EH (cell line): ENCODE data around the gene KNDC1.

Experiments used
- DNase-seq: peaks from one replicate; pipeline ENCODE4 v3.0.0-alpha.2; 2015; ENCODE audit warnings: low read depth

The KNDC1 gene

DNA sequence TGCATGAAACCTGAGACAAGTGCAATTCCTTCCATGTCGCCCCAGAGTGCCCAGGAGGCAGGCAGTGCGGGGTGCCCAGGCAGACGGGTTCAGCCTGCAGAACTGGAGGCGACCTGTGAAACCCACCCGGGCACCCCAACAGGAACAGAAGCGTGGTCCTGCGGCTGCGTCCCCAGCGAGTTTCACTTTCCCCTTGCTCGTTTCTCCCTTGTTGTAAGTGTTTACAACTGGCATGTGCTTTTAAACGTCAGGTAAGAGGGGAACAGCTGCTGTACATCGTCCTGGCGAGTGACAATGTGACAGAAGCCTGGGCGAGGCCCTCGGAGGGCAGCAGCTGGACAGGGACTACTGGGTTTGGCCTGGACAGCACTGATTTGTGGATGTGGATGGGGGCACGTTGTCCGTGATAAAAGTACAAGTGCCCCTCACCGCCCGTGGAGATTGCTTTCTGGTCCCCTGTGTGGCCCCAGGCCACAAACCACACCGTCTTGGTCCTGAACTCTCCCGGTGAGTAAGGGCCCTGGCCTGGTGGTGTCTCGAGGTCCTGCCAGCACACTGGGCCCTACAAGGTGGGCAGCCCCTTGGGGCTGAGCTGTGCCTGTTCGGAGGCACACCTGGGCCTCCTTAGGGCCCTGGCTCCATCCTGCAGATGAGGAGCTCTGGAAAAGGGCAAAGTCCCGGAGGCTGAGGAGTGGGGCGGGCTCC is 81.6 kb downstream of the KNDC1 start:
- no peak for DNase-seq

DNA sequence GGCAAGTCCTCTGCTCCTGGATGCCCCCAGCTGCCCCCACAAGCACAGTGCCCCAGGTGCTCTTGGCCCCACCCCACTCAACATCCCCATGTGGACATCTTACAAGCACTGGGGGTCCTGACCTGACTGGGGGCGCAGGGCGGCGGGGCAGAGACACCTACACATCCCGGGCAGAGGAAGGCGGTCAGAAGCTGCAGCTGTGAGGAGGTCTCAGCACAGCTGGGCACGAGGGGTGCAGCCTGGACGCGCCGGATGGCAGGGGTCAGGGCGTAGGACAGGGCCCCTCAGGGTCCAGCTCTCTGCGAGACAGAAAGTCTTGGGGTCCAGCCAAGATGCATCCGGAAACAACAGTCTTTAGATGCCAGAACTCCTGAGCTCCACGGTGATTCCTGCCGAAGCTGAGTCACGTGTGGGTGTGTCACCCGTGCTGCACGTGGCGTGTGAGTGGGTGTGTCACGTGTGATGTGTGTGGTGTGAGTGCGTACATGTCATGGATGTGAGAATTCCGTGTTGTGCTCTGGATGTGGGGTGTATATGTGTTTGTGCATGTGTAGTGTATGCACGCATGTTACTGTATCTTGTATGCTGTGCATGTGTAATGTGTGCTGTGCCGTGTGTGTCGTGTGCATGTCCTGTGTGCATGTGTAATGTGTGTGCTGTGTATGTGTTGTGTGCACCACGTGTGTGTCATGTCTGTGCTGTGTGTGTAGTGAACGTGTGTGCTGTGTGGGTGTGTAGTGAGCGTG is 82.8 kb downstream of the KNDC1 start:
- DNase-seq, result peak; percentile 9

DNA sequence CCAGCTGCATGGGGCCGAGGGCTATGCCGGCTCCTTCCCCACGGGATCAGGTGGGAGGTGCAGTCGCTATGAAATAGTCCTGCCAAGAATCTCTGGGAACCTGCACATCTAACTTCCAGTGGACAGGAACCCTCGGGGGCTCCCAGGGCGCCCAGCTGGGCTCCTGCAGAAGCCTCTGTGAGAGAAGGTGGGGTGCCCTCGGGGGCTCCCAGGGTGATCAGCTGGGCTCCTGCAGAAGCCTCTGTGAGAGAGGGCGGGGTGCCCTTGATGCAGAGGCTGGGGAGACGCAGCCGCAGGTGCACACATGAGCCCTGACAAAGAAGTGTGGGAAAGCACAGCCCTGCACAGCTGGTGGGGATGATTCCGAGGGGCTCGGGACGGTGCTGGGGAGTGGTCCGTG is 83.6 kb downstream of the KNDC1 start:
- no peak for DNase-seq

DNA sequence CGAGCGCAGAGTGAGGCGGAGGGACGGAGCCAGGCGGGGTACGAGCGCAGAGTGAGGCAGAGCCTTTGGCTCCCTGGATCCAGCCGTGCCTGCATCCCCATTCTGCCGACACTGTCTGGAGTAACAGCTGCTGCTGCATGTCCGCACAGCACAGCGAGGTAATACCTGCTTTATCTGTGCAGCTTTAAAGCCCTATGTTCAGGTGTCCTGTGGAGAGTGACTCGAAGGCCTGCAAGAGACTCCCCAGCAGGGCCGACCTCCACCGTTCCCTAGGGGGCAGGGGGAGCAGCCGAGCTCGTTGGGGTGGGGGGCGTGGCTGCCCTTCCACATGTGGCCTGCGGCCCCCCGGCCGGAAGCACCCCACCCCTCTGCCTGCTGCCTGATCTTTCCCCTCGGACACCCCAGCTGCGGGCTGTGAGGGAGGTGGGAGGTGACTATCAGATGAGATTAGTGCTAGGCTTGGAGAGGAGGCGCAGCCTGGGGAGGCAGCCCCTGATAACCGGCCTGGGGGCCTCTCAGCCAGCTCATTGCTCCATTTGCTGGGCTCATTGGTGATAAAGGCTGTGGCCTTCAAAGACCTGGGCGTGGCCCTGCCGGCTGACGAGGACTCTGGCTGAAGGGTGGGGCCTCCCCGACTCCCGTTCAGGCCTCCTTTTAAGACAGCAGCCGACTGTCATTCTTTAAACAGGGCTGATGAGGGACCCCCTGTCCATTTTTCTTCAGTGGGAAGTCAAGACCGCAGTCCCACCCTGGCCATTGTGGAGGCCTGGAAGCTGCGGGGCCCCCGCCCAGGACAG is 85.6 kb downstream of the KNDC1 start:
- DNase-seq, result no peak

DNA sequence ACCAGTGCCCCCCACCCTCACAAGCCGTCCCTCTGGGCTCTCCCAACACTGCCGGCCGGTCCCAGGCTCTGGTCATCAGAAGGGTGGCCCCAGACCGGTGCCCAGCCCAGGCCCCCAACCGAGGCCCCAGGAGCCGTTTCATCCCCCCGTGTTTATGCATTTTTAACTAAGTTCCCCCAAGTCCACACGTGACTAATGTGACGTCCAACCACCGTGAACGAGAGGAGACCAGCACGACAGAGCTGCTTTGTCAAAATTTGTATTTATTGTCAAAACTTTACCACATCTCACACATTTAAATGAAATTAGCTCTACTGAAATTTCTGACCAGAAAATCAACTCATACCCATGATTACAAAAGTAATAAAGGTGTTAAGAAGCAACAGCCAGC is 86.2 kb downstream of the KNDC1 start:
- DNase-seq, result no peak

DNA sequence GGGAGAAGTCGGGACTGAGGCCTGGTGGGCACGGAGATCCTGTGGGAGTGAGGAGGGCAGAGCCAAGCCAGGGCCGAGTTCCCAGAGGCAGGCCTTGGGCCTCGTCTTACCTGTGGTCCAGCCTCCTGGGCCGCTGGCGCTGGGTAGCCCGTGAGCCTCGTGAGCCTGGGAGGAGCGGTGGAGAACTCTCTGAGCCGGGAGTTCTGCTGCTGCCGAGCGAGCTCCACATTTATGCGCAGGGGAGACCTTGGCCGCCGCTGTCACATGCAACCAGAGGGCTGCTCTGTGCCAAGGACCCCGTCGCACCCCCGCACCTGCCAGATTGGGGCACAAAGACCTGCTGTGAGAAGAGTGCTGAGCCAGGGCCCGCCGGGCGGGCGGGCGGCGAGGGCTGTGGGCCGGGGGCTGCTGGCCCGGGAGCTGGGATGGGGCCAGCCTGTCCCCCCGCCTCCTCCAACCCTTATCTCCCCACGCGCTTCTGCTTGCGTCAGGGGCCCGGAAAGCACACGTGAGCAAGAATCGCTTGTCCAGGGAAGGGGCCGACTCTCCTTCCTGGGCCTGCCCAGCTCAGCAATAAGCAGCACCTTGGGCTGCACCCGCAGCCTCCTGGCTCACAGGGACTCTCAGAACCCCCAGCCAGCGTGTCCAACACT is 87.8 kb downstream of the KNDC1 start:
- no peak for DNase-seq

DNA sequence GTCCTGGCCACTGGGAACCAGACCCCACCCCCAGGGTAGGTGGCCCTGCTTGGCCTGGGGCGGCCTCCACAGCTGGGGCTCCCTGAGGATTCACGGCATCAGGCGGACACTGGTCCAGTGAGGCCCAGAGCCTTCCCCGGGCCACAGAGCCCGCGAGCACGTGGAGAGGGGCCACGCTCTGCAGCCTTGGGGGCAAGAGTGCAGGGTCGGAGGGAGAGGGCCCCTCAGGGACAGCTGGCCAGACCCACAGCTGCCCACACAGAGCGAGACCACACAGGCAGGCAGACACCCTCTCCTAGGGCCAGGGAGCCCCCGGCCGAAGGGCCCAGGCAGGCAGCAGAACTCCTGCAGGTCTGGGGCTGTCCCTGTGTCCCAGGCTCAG is 88.3 kb downstream of the KNDC1 start:
- DNase-seq, result no peak

DNA sequence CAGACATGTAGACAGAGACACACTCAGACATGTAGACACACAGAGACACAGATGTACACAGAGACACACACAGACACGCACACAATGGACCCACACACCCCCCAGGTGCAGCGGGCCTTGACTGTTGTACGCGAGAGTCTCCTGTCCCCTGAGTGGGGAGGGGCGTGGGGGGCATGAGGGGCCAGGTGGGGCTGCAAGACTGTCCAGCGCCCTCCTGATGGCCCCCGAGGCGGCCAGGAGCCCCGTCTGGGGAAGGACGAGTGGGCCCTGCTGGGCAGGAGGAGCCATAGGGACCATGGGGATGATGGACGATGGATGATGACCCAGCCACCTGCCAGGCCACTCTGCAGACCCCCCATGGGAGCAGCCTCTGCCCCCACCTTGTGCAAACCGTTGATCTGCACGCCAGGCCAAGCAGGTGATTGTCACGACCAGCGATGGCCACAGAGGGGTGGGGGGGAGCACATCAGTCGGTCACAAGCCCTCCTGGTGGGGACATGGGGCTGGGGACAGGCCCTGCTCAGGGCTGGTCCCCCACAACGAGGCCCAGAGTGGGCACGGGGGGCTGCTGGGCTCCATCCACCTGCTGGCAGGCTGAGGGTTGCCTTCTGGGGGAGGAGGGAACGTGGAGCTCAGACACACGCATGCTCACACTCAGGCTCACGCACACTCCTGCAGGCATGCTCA is 89.2 kb downstream of the KNDC1 start:
- DNase-seq, result no peak

DNA sequence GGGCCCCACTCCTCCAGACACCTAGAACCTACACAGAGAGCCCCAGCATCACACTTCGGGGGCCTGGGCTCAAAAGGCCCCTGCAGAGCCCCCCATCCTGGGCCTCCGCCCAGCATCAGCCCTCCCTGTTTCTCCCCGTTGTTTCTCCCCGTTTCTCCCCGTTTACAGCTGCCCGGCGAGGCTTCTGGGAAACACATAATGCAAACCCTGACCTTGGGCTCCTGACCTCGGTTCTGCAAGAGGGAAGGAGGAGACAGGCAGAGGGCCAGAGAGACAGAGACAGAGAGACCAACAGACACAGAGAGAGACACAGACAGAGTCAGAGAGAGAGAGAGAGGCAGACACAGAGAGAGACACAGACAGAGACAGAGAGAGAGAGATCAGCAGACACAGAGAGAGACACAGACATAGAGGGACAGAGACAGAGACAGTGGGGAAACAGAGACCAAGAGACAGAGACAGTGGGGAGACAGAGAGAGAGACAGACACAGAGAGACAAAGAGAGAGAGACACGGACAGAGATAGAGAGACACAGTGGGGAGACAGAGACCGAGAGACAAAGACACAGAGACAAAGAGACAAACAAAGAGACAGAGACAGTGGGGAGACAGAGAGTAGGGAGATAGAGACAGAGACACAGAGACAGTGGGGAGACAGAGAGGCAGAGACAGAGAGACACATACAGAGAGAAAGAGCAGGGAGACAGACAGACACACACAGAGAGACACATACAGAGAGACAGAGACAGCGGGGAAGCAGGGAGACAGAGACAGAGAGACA is 90.1 kb downstream of the KNDC1 start:
- no peak for DNase-seq

DNA sequence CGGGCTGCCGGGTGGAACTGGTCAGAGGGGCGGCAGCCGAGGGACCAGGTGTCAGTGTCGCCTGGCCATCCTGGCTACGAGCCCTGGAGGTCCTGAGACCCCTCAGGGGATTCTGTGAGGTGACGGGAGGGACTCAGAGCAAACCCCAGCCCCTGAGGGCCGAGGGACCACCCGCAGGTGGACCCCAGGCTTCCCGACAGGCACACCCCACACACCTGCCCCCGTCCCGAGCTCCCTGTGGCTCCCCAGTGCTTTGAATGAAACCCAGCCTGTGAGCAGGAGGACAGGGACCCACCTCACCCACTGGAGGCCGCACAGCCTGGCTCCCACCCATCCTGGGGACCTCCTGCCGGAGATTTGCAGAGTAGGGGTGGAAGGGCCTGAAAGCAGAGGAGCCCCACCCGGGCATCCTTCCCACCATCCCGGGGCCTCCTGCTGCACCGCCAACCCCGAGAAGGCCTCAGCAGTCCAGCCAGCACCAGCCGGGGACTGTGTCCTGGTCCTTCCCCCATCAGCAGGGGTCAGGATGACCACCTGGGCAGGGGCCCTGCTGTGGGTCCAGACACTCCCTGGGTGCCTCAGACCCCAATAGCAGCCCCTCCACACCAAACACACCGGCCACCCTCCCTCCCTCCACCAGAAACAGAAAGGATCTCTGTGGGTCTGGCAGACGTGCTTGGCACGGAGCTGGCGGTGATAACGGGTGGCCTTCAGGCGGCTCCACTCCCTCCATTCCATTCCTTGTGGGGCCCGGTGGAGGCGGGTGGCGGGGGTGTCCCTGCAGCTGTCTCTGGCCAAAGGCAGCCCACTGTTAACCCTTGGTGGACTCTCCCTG is 91.6 kb downstream of the KNDC1 start:
- DNase-seq, result no peak

DNA sequence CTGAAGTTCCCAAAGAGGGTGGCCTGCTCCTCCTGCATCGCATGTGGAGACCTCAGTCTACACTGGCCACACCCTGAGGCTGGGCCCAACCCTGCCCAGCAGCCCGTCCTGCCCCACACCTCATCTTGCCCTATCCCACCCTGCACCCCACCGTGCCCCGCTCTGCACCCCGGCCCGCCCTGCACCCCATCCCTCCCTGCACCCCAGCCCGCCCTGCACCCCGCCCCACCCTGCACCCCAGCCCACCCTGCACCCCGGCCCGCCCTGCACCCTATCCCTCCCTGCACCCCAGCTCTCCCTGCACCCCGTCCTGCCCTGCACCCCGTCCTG is 92.2 kb downstream of the KNDC1 start:
- DNase-seq, result no peak

DNA sequence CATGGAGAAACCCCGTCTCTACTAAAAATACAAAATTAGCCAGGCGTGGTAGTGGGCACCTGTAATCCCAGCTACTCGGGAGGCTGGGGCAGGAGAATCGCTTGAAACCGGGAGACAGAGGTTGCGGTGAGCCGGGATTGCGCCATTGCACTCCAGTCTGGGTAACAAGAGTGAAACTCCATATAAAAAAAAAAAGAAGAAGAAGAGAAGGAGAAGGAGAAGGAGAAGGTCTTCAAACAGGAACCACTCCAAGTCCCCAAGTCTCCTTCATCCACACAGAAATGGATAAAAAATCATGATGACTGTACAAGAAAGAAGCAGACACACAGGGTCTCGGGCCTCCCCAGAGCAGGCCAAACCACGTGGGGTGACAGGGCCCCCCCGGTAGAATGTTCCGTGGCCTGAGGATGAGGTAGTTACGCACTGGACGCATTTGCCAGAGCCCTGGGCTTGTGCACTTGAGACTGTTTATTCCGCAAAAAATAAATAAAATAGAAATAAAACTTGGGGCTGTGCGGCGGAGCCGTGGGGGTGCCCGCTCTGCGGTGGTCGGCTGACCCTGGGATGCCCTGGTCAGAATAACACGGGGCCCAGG is 93.4 kb downstream of the KNDC1 start:
- DNase-seq, result no peak

DNA sequence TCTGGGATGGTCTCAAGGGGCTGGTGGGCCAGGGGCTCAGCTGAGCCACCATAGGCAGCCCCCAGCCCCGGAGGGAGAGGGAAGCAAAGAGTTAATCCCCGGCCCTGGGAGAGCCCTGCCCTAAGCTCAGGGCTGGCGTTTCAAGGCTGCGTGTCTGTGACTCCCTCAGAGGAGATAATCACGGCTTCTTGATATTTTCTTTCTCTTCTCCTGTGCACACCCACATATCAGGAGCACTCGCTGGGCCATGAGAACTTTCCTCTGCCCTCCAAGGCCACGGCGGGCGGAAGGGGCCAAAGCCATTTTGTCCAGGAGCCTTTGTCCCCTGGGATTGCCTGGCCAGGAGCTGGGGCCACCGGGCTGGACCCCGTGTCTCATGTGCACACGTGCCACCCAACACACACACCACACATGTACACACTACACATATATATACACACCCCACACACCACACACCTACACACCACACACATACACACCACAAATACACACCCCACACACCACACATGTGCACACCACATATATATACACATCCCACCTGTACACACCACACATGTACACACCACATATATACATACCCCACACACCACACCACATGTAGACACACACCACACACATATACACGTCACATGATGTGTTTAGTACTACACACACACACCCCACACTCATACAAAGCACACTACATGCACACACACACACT is 94.6 kb downstream of the KNDC1 start:
- no peak for DNase-seq

DNA sequence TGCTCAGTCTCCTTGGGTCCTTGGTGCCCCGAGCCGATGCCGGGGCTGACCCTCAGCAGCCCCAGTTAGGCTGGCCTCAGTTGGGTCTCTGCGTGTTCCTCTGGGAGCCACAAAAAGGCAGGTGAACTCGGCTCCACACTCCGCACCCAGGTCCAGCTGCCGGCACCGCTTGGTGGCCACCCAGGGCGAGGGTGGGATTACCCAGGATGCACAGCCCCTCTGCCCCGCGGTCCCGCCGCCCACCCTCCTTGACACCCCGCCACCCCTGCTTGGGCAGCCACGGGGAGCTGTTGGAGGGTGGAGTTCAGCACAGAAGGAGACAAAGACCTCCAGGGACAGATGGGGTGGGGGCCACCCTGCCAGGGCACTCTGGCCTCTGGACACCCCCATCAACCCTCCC is 95.3 kb downstream of the KNDC1 start:
- DNase-seq, result no peak

DNA sequence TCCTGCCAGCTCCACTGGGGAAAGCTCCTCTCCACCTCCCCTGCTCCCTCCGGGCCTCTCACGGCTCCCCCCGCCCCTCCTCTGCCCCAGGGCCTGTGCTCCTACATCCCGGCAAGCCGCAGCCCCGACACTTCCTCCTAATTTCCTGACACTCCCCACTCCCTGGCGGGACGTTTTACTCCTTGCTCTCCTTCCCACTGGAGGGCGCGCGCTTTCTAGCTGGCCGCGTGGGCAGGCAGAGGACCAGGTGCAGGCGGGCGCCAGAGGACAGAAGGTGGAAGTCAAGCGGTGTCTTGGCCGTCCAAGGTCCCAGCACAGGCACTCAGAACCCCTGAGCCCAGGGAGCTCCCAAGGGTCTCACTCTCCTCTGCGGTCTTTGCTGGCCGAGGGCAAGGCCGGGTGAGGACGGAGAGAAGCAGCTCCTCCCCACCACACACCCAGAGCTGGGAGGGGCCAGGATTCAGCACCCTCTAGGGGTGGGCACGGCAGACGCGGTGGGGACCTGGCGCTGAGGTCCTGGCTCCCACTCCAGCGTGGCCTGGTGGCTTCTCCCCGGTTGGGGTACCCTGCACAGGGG is 97.6 kb downstream of the KNDC1 start:
- DNase-seq, result peak; percentile 45

DNA sequence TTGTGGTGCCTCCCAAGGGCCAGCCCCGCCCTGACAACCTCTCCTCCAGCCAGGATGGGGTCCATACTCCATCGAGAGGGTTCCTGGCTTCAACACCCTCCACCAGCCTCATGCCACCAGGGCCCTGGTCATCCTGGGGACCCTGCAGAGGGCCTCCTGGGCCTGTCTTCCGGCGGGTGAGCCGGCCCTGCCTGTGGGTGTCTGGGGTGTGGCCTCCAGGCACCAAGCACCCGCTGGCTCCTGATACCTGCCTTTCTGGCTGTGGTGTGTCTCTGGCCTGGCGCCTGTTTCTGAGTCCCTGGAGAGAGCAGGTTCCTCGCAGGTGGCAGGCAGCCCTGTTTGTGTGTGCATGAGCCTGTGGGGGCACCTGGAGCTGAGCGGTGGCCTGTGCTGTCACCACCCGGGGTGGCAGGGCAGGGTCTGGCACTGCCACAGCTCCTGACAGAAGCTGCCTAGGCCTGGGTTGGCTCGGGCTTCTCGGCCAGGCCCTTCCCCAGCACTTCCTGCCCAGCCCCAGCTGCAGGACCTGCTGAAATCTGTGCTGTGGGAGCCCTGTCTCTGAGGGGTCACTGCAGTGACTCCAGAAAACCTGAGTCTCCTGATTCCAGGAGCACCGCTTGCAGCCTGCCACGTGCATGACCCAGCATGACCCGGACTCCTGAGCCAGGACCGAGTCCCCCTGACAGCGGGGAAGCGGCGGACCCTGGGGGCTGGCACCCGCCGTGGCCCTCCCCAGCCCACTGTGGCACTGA is 98.2 kb downstream of the KNDC1 start:
- peak; percentile 10 for DNase-seq

DNA sequence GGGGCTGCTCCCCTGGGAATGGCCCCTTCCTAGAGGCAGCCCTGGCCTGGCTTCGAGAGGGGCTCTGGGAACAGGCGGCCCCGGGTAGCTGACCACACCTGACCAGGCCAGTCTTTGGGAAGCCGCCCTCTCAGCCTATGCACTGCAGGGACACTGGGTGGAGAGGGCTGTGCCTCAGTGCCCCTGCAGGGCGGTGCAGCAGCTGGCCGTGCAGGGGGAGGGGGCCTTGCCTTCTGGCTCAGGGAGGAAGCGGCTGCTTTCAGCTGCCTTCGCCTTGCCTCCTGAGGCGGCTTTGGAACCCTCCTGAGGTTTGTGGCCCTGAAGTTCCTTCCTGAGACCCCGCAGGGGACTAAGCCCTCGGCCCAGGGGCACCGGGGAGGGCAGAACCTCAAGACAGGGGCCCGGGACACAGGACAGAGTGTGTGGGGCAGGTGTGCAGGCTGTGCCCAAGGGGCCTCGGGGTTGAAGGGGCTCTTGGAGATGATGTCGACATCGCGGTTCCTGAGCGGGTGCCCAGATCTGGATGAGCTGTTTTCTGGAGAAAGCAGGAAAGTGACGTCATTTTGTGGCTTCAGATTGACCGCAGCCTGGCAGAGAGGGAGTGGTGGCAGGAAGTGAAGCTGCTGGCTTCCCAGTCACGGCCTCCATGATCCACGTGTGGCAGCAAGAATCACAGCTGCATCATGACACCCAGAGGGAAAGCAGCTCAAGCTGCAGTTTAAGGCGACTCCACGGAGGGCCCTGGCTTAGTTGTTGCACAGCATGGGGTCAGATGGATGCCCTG is 99.0 kb downstream of the KNDC1 start:
- peak; percentile 99 for DNase-seq
